Dermis lymphatic vessel endothelial cell (primary cell): ENCODE data around the gene AUP1. TPM values are rescaled to one million over a fixed set of nuclear protein-coding genes. Genes with fewer than 3 reads are reported as not detected.

Source experiments
- total RNA-seq: library from RNA; depleted of rRNA; stranded (reverse); fragments of >200 nt; gene quantifications from 2 replicates; pipeline ENCODE4 v1.2.1, GENCODE V29; 2014

AUP1 gene
- total RNA-seq = 91.4 and 109 TPM in 2 replicates

DNA sequence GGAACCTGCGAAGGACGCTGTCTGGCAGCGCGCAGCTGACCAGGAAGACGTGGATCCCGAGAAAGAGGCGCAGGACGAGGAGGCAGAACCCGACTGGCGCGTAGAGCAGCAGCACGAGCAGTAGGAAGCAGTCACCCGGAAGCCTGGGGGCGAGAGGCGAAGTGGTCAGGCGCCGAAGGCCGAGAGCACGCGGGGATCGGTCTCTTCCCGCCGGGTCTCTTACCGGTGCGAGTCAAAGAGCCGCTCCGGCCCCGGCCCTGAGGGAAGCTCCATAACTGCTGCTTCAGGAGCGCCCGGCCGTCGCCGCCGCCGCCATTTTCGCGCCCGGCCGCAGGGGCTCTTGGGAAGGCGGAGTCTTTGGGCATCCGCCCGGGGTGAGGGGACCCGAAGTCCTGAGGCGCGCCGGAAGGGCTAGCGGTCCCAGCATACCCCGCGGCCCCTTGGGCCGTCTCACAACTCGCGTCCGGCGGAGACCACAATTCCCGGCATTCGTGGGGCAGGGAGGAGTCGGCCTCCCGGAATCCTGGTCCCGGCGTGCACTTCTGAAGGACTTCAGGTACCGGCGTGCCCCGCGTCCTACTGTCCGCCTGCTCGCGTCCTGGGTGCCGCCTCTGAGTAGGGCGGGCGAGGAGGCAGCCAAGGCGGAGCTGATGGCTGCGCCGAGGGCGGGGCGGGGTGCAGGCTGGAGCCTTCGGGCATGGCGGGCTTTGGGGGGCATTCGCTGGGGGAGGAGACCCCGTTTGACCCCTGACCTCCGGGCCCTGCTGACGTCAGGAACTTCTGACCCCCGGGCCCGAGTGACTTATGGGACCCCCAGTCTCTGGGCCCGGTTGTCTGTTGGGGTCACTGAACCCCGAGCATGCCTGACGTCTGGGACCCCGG lies at the start of gene AUP1, which contains the start of gene HTRA2:
Gene AUP1 (minus strand): TSS at position 350 of the 882 bp plus-strand sequence. CDS start 77 bp downstream, at position 273.
Gene HTRA2 (plus strand): TSS at position 577 of the 882 bp plus-strand sequence. CDS start 74 bp downstream, at position 651.

GRCh38 chr2:74553892-74554819 lies 24.6 kb upstream of the AUP1 start, which contains the start of the genes DOK1 and LOXL3:
DOK1 (plus strand) TSS chr2:74554720; CDS start chr2:74554755, 35 bp downstream.
LOXL3 (minus strand) TSS chr2:74553942; CDS start chr2:74552634, 1,308 bp downstream.

GRCh38 chr2:74525717-74526648 lies 3.5 kb downstream of the AUP1 start, which contains the start of gene DQX1:
DQX1 (minus strand) TSS chr2:74526231; CDS start chr2:74525729, 502 bp downstream.

GRCh38 chr2:74514368-74515270 lies 14.9 kb downstream of the AUP1 start, which contains the start of gene TLX2:
TLX2 (plus strand) TSS chr2:74514450; CDS start chr2:74514807, 357 bp downstream.

GRCh38 chr2:74507145-74507925 lies 22.2 kb downstream of the AUP1 start, which contains the start of gene PCGF1:
PCGF1 (minus strand) TSS chr2:74507695; CDS start chr2:74507668, 27 bp downstream.

GRCh38 chr2:74499267-74499939 lies 30.1 kb downstream of the AUP1 start, which contains the start of gene LBX2:
LBX2 (minus strand) TSS chr2:74499603; CDS start chr2:74499537, 66 bp downstream.

GRCh38 chr2:74482801-74483674 lies 46.5 kb downstream of the AUP1 start, which contains the start of the genes CCDC142 and TTC31:
CCDC142 (minus strand) TSS chr2:74482998; CDS start chr2:74482837, 161 bp downstream.
TTC31 (plus strand) TSS chr2:74483081; CDS start chr2:74483096, 15 bp downstream.

Other genes with a start within 250 kb of the AUP1 start
- gene SLC4A5, start 186.3 kb downstream of the AUP1 start, total RNA-seq = 0.09 and 0.11 TPM in 2 replicates
- 126 and 136 TPM in 2 replicates for gene DCTN1, start 149.4 kb downstream of the AUP1 start, total RNA-seq
- under 0.01 TPM in 1 of 2 replicates, not detected in the other for gene C2orf81, start 108.1 kb downstream of the AUP1 start, total RNA-seq
- gene WDR54, start 108.0 kb downstream of the AUP1 start, total RNA-seq = 30.2 and 34.0 TPM in 2 replicates
- gene RTKN, start 87.8 kb downstream of the AUP1 start, total RNA-seq = 17.7 and 20.2 TPM in 2 replicates
- 8.0 and 9.0 TPM in 2 replicates for gene INO80B, start 74.6 kb downstream of the AUP1 start, total RNA-seq
- 35.6 and 37.3 TPM in 2 replicates for gene WBP1, start 71.3 kb downstream of the AUP1 start, total RNA-seq
- 43.9 and 49.6 TPM in 2 replicates for gene MOGS, start 64.3 kb downstream of the AUP1 start, total RNA-seq
- gene MRPL53, start 57.0 kb downstream of the AUP1 start, total RNA-seq = 26.2 and 32.2 TPM in 2 replicates
- gene CCDC142, start 46.7 kb downstream of the AUP1 start, total RNA-seq = 12.8 and 14.4 TPM in 2 replicates
- gene TTC31, start 46.6 kb downstream of the AUP1 start, total RNA-seq = 8.3 and 9.9 TPM in 2 replicates
- 0.09 and 0.11 TPM in 2 replicates for gene LBX2, start 30.1 kb downstream of the AUP1 start, total RNA-seq
- 7.4 and 10.1 TPM in 2 replicates for gene PCGF1, start 22.0 kb downstream of the AUP1 start, total RNA-seq
- not detected in 2 replicates for gene TLX2, start 15.3 kb downstream of the AUP1 start, total RNA-seq
- 0.09 and 0.11 TPM in 2 replicates for gene DQX1, start 3.5 kb downstream of the AUP1 start, total RNA-seq
- 37.5 and 48.9 TPM in 2 replicates for gene HTRA2, start 227 bp upstream of the AUP1 start, total RNA-seq
- gene LOXL3, start 24.2 kb upstream of the AUP1 start, total RNA-seq = 0.87 and 1.2 TPM in 2 replicates
- gene DOK1, start 25.0 kb upstream of the AUP1 start, total RNA-seq = 17.6 and 27.3 TPM in 2 replicates
- not detected in 2 replicates for gene M1AP, start 118.6 kb upstream of the AUP1 start, total RNA-seq
- 1.3 and 3.1 TPM in 2 replicates for gene SEMA4F, start 124.5 kb upstream of the AUP1 start, total RNA-seq